K562 (cell line): Measurements from ENCODE around the gene KRTAP2-3. TPM values are rescaled to one million over a fixed set of nuclear protein-coding genes. Genes with fewer than 3 reads are reported as not detected.

Experiments used
- ATAC-seq: fragments of 200-7000 bp; cut with Tn5 transposase; 3 replicates; pipeline ENCODE4 v1.9.1; 2020; ENCODE audit warnings: moderate library complexity
- BruUV-seq: library from RNA; stranded (reverse); fragments of 400-500 nt; replicated peaks from 2 replicates; lab custom pipeline; 2021; lab: Mats Ljungman, UMichigan
- CTCF ChIA-PET: fragments of 300-600 bp; formaldehyde crosslinking; extraction: SDS; loops from one replicate; lab custom pipeline; 2021; ENCODE audit warnings: low intra/inter-chr PET ratio; lab: Yijun Ruan, JAX
- POLR2A ChIA-PET: fragments of 300-600, 350-650 bp; sonication (Branson Sonifier 250); formaldehyde crosslinking; extraction: SDS; loops from one replicate; lab custom pipeline; 2021; ENCODE audit warnings: antibody characterized with exemption, inconsistent platforms; lab: Yijun Ruan, JAX
- DNase-seq, 4 experiments: peaks; one replicate each; pipeline versions ENCODE4 v3.0.0 to v3.0.0-alpha.2; 2011 to 2018; ENCODE audit warnings: low spot score in 3 of 4, mixed read lengths in 3 of 4; ENCODE audit errors: extremely low read depth in 1 of 4
- FAIRE-seq: peaks from 2 replicates; lab custom pipeline; 2011; peaks lifted over from hg19 to GRCh38; lab: Jason Lieb, UNC
- H2AFZ ChIP-seq: 2 replicates; pipeline ENCODE4 v1.6.0; 2011; ENCODE audit warnings: low read depth, low read length, control low read depth, inconsistent platforms
- H3K27ac ChIP-seq: fragments of 200-600 bp; 3 replicates; pipeline ENCODE4 v1.8.0; 2011; ENCODE audit warnings: low read depth, mild to moderate bottlenecking, control low read depth, inconsistent platforms, low read length, moderate library complexity, mixed read lengths; ENCODE audit errors: extremely low read depth
- H3K27me3 ChIP-seq, 2 experiments: fragments of 300-600 bp in 1 of 2; 2 replicates in 1 of 2; 3 replicates in 1 of 2; pipeline versions ENCODE4 v1.6.0 to v1.8.0; 2011; ENCODE audit warnings: inconsistent platforms in 2 of 2, low read length in 2 of 2, mild to moderate bottlenecking in 1 of 2, mixed read lengths in 1 of 2, moderate library complexity in 1 of 2; ENCODE audit not compliant: control insufficient read depth in 2 of 2, insufficient read depth in 2 of 2
- H3K36me3 ChIP-seq: fragments of 300-600 bp; 3 replicates; pipeline ENCODE4 v1.8.0; 2011; ENCODE audit warnings: mild to moderate bottlenecking, low read length, inconsistent platforms; ENCODE audit not compliant: control insufficient read depth, insufficient read depth
- H3K4me1 ChIP-seq, 2 experiments: fragments of 200-600 bp in 1 of 2; replicated peaks in 1 of 2; 2 replicates in 1 of 2; 3 replicates in 1 of 2; pipeline versions ENCODE4 v1.5.1 to v1.8.0; 2011; ENCODE audit warnings: inconsistent platforms in 2 of 2, low read length in 2 of 2, mild to moderate bottlenecking in 1 of 2, mixed read lengths in 1 of 2, moderate library complexity in 1 of 2; ENCODE audit not compliant: control insufficient read depth in 2 of 2, insufficient read depth in 2 of 2
- H3K4me2 ChIP-seq: 2 replicates; pipeline ENCODE4 v1.6.1; 2011; ENCODE audit warnings: low read length, control low read depth, inconsistent platforms, mixed read lengths; ENCODE audit not compliant: insufficient read depth
- H3K4me3 ChIP-seq: fragments of 200-600 bp; sonication (generic), shearing (Covaris generic); 2 replicates; pipeline ENCODE4 v1.5.1; 2016; ENCODE audit warnings: control low read depth, inconsistent platforms
- H3K79me2 ChIP-seq: fragments of 200-600 bp; 3 replicates; pipeline ENCODE4 v1.8.0; 2011; ENCODE audit warnings: low read length, inconsistent platforms; ENCODE audit not compliant: control insufficient read depth, insufficient read depth
- H3K9ac ChIP-seq, 2 experiments: 2 replicates each; pipeline versions ENCODE4 v1.6.0 to v1.6.1; 2011; ENCODE audit warnings: low read depth in 2 of 2, low read length in 2 of 2, control low read depth in 1 of 2, inconsistent platforms in 1 of 2, mild to moderate bottlenecking in 1 of 2, mixed read lengths in 1 of 2; ENCODE audit not compliant: insufficient read depth in 1 of 2
- H3K9me1 ChIP-seq: one replicate; pipeline ENCODE4 v1.6.0; 2011; ENCODE audit warnings: inconsistent platforms, mild to moderate bottlenecking, low read length, moderate library complexity; ENCODE audit not compliant: control insufficient read depth, insufficient read depth
- H3K9me3 ChIP-seq: replicated peaks from 2 replicates; pipeline ENCODE4 v1.5.1; 2011; ENCODE audit warnings: low read depth, low read length, inconsistent platforms; ENCODE audit not compliant: control insufficient read depth, insufficient read depth
- H4K20me1 ChIP-seq: replicated peaks from 2 replicates; pipeline ENCODE4 v1.6.1; 2011; ENCODE audit warnings: low read length, inconsistent platforms, mixed read lengths; ENCODE audit not compliant: control insufficient read depth, insufficient read depth
- BHLHE40 ChIP-seq: IDR thresholded peaks from 2 replicates; pipeline ENCODE4 v1.6.1; 2011; ENCODE audit warnings: low read length, improper control_type of control experiment
- CCAR2 ChIP-seq: fragments of 200-400 bp; formaldehyde crosslinking; IDR thresholded peaks from 2 replicates; pipeline ENCODE4 v1.6.1; 2017; ENCODE audit warnings: mild to moderate bottlenecking, low read depth, low read length
- NUFIP1 ChIP-seq: fragments of 450-650 bp; IDR thresholded peaks from 2 replicates; pipeline ENCODE4 v1.6.1; 2018; ENCODE audit not compliant: partially characterized antibody
- RBM15 ChIP-seq: fragments of 200-400 bp; formaldehyde crosslinking; IDR thresholded peaks from 2 replicates; pipeline ENCODE4 v1.6.1; 2018; ENCODE audit warnings: mild to moderate bottlenecking, low read length, moderate library complexity; ENCODE audit not compliant: insufficient read depth
- THRA ChIP-seq: fragments of 450-650 bp; IDR thresholded peaks from 2 replicates; pipeline ENCODE4 v1.6.1; 2017; ENCODE audit warnings: mild to moderate bottlenecking, moderate library complexity
- ZNF57 ChIP-seq: fragments of 450-650 bp; formaldehyde crosslinking; IDR thresholded peaks from 2 replicates; pipeline ENCODE4 v1.4.0; 2020; ENCODE audit warnings: mild to moderate bottlenecking, moderate library complexity
- ZSCAN32 ChIP-seq: fragments of 450-650 bp; formaldehyde crosslinking; IDR thresholded peaks from 2 replicates; pipeline ENCODE4 v1.4.0; 2020; ENCODE audit warnings: mild to moderate bottlenecking, moderate library complexity
- WGBS: fragments of 100-300 bp; shearing (Covaris generic); methylation state at CpG from one replicate; pipeline ENCODE4 v1.1.6; 2016; ENCODE audit warnings: low coverage, mixed read lengths; ENCODE audit not compliant: insufficient coverage; ENCODE audit errors: missing lambda C conversion rate; 5-methylcytosine and 5-hydroxymethylcytosine counted together
- in situ Hi-C: fragments of 300-500 bp; cut with MboI; formaldehyde crosslinking; loops from 4 replicates; pipeline ENCODE4 v1.15.0; 2018; ENCODE audit warnings: inconsistent platforms, mixed read lengths
- intact Hi-C: fragments of 100-400 bp; cut with micrococcal nuclease; formaldehyde crosslinking; loops from 2 replicates; pipeline ENCODE4 v1.14.2; 2022
- polyA plus RNA-seq, 8 experiments: library from polyadenylated mRNA; depleted of rRNA in 4 of 8; stranded (reverse) in 5 of 8; unstranded in 3 of 8; fragments of >200 nt; fragmentation: Nextera tagmentation in 2 of 8; fragmentation: Illumina TruSeq in 1 of 8; extraction: Ambion mirVana in 2 of 8; extraction: Trizol in 1 of 8; gene quantifications; 2 replicates each; pipeline versions ENCODE4 v1.2.1 to v1.2.3, GENCODE V29; 2011 to 2014; ENCODE audit warnings: inconsistent platforms in 1 of 8, missing spikeins in 1 of 8
- total RNA-seq, 7 experiments: library from RNA; depleted of rRNA in 6 of 7; stranded (reverse); fragments of >200 nt in 6 of 7; fragmentation: Illumina TruSeq in 2 of 7; extraction: Trizol in 2 of 7; gene quantifications; 2 replicates each; pipeline versions ENCODE4 v1.2.1 to v1.2.3, GENCODE V29; 2011 to 2021; ENCODE audit warnings: low replicate concordance in 1 of 7
- TF ChIP-seq, protein P1 (sequence below): fragments of 250-450 bp; sonication (Bioruptor Pico); IDR thresholded peaks from 2 replicates; pipeline ENCODE4 v1.8.0; 2021; ENCODE audit warnings: moderate library complexity, mild to moderate bottlenecking, inconsistent platforms

The KRTAP2-3 gene
- total and polyA plus RNA-seq, 9 of the 15 experiments (the other 6 are each of a cell fraction or from before 2014, with no cell fraction given) = not detected

DNA sequence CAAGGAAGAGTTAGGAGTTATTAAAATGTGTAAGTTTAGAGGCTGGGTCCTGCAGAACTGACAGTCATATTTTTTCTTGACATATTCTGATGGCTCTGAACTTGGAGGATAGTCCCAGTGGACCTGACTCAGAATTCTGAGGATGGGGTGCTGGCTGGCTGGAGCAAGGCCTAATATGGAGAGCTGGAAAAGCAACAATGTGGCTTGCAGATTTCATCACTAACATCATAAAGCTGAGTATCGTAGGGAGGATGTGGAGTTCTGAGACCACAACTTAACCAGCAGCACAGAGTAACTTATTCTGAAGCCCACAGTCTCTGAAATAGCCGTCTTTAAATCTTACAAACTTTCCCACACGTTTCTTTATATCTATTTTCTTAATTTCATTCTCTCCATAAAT lies 35.2 kb downstream of the KRTAP2-3 start:
- CTCF ChIA-PET = no interaction called here
- no TSS peak for BruUV-seq
- intact Hi-C loops = no loop called here

More for the DNA sequence above, 35.2 kb downstream of the KRTAP2-3 start:
- H3K27ac ChIP-seq = no peak overlapping the region
- peaks cover 0 to 2% of the 10 kb centered on the region in 2 experiments; a peak in 1 of 5 replicates for H3K4me1 ChIP-seq
- POLR2A ChIA-PET = no interaction called here
- H3K79me2 ChIP-seq = no peaks in the 10 kb centered on the region
- H3K9me1 ChIP-seq = no peaks in the 10 kb centered on the region
- in situ Hi-C loops = no loop called here
- H3K9me3 ChIP-seq = no peaks in the 10 kb centered on the region
- no peak overlapping the region for H3K4me2 ChIP-seq
- no peak for FAIRE-seq
- TF ChIP-seq RBM15 (no peak), NUFIP1 (no peak), THRA (no peak), ZNF57 (no peak), BHLHE40 (no peak), ZSCAN32 (CRISPR knock-in tag) (no peak), CCAR2 (no peak)
- TF ChIP-seq, protein P1, sequence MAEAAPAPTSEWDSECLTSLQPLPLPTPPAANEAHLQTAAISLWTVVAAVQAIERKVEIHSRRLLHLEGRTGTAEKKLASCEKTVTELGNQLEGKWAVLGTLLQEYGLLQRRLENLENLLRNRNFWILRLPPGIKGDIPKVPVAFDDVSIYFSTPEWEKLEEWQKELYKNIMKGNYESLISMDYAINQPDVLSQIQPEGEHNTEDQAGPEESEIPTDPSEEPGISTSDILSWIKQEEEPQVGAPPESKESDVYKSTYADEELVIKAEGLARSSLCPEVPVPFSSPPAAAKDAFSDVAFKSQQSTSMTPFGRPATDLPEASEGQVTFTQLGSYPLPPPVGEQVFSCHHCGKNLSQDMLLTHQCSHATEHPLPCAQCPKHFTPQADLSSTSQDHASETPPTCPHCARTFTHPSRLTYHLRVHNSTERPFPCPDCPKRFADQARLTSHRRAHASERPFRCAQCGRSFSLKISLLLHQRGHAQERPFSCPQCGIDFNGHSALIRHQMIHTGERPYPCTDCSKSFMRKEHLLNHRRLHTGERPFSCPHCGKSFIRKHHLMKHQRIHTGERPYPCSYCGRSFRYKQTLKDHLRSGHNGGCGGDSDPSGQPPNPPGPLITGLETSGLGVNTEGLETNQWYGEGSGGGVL = no peak
- TF ChIP-seq, all 486 proteins: peak for 0
- Histone ChIP-seq H3K9ac (no peak overlapping the region), H3K4me3 (no peak overlapping the region), H4K20me1 (no peaks in the 10 kb centered on the region), H3K27me3 (peaks cover 0 to 10% of the 10 kb centered on the region in 2 experiments; a peak in 2 of 5 replicates), H2AFZ (no peak overlapping the region), H3K36me3 (no peaks in the 10 kb centered on the region)
- no peak for DNase-seq
- no peak for ATAC-seq
- WGBS = 0% methylated on average over 3 of the region's 3 CpGs
